GM19467 (cell line): ENCODE measurements around the gene NCK2.
"Not testable (repeated sequence)": the region's sequence is repeated elsewhere in the genome, so short reads cannot be mapped to it uniquely, and the experiment has no call there.

Experiments
- ATAC-seq: cut with Tn5 transposase; IDR thresholded peaks from one replicate; pipeline ENCODE4 v1.9.1; 2021; ENCODE audit warnings: mild to moderate bottlenecking, moderate library complexity; ENCODE audit not compliant: unreplicated experiment

The NCK2 gene

GRCh38 chr2:105754011-105754410 is 9.3 kb downstream of the NCK2 start:
- no peak for ATAC-seq

GRCh38 chr2:105754994-105755393 is 10.3 kb downstream of the NCK2 start:
- ATAC-seq, result no peak

- no peak for ATAC-seq
Measured at GRCh38 chr2:105755895-105756294, 11.2 kb downstream of the NCK2 start.

- no peak for ATAC-seq
Measured at GRCh38 chr2:105756435-105756834, 11.7 kb downstream of the NCK2 start.

GRCh38 chr2:105756865-105757264 is 12.2 kb downstream of the NCK2 start:
- ATAC-seq, result not testable (repeated sequence)

- no peak for ATAC-seq
Measured at GRCh38 chr2:105757433-105757832, 12.7 kb downstream of the NCK2 start.

GRCh38 chr2:105760191-105760590 is 15.5 kb downstream of the NCK2 start:
- ATAC-seq, result no peak

GRCh38 chr2:105760639-105761337 is 16.1 kb downstream of the NCK2 start:
- ATAC-seq, result no peak

- no peak for ATAC-seq
Measured at GRCh38 chr2:105761931-105762515, 17.3 kb downstream of the NCK2 start.

- ATAC-seq, result no peak
Measured at GRCh38 chr2:105763076-105763475, 18.4 kb downstream of the NCK2 start.

GRCh38 chr2:105764059-105764458 is 19.3 kb downstream of the NCK2 start:
- no peak for ATAC-seq

- ATAC-seq, result no peak
Measured at GRCh38 chr2:105765415-105766299, 20.9 kb downstream of the NCK2 start.

- ATAC-seq, result no peak
Measured at GRCh38 chr2:105766300-105766866, 21.7 kb downstream of the NCK2 start.

GRCh38 chr2:105768176-105768575 is 23.5 kb downstream of the NCK2 start:
- ATAC-seq, result no peak

- no peak for ATAC-seq
Measured at GRCh38 chr2:105768961-105769452, 24.3 kb downstream of the NCK2 start.

- ATAC-seq, result no peak
Measured at GRCh38 chr2:105769504-105769903, 24.8 kb downstream of the NCK2 start.

- no peak for ATAC-seq
Measured at GRCh38 chr2:105770149-105770548, 25.4 kb downstream of the NCK2 start.

- not testable (repeated sequence) for ATAC-seq
Measured at GRCh38 chr2:105771291-105771690, 26.6 kb downstream of the NCK2 start.

GRCh38 chr2:105771836-105772235 is 27.1 kb downstream of the NCK2 start:
- ATAC-seq, result no peak

GRCh38 chr2:105772362-105772761 is 27.6 kb downstream of the NCK2 start:
- ATAC-seq, result no peak

GRCh38 chr2:105773568-105773967 is 28.9 kb downstream of the NCK2 start:
- no peak for ATAC-seq
